ENCODE measurements around the gene FEM1C.

FEM1C gene

GRCh38 chr5:115557667-115558387 is 13.3 kb upstream of the FEM1C start:
- DNase-seq = no peak

- DNase-seq = no peak
These were observed 11.7 kb upstream of the FEM1C start for GRCh38 chr5:115556276-115556675.

- no peak for DNase-seq
These were observed 10.6 kb upstream of the FEM1C start for GRCh38 chr5:115555084-115555633.

- DNase-seq = no peak
These were observed 8.5 kb upstream of the FEM1C start for GRCh38 chr5:115553082-115553481.

GRCh38 chr5:115551415-115551814 is 6.8 kb upstream of the FEM1C start:
- DNase-seq = no peak

GRCh38 chr5:115549154-115549553 is 4.6 kb upstream of the FEM1C start:
- DNase-seq = no peak

GRCh38 chr5:115548683-115549082 is 4.1 kb upstream of the FEM1C start:
- DNase-seq = no peak

- no peak for DNase-seq
These were observed 842 bp upstream of the FEM1C start for GRCh38 chr5:115545351-115545882.

GRCh38 chr5:115544043-115544435 is 536 bp downstream of the FEM1C start:
- DNase-seq = peak; percentile 57 to 61

- DNase-seq = peak in 1 of 2 donors; percentile 44
These were observed 1.1 kb downstream of the FEM1C start for GRCh38 chr5:115543365-115544042.

- no peak for DNase-seq
These were observed 1.8 kb downstream of the FEM1C start for GRCh38 chr5:115542651-115543364.

GRCh38 chr5:115542086-115542485 is 2.5 kb downstream of the FEM1C start:
- DNase-seq = no peak

GRCh38 chr5:115541611-115542010 is 3.0 kb downstream of the FEM1C start:
- no peak for DNase-seq

GRCh38 chr5:115535479-115536035 is 9.0 kb downstream of the FEM1C start:
- DNase-seq = no peak

- DNase-seq = no peak
These were observed 12.1 kb downstream of the FEM1C start for GRCh38 chr5:115532517-115532916.

- DNase-seq = no peak
These were observed 12.7 kb downstream of the FEM1C start for GRCh38 chr5:115531787-115532367.

- DNase-seq = no peak
These were observed 13.2 kb downstream of the FEM1C start for GRCh38 chr5:115531380-115531779.

GRCh38 chr5:115530426-115530825 is 14.1 kb downstream of the FEM1C start:
- DNase-seq = no peak

- DNase-seq = no peak
These were observed 18.0 kb downstream of the FEM1C start for GRCh38 chr5:115526604-115527003.

GRCh38 chr5:115524199-115524847 is 20.3 kb downstream of the FEM1C start:
- no peak for DNase-seq

GRCh38 chr5:115522832-115523403 is 21.7 kb downstream of the FEM1C start:
- no peak for DNase-seq

GRCh38 chr5:115520191-115520590 is 24.4 kb downstream of the FEM1C start:
- DNase-seq = no peak

Measured in stimulated activated CD4-positive, alpha-beta T cell treated with anti-CD3 and anti-CD28 coated beads, Interleukin-2, amount 100 ng/mL, for 24 hours (primary cell).